SK-N-SH (cell line): ENCODE measurements around the gene ITM2B. TPM values are rescaled to one million over a fixed set of nuclear protein-coding genes. Genes with fewer than 3 reads are reported as not detected.

Source experiments
- CTCF ChIA-PET: fragments of 300-600, 350-600 bp; formaldehyde crosslinking; extraction: SDS; loops from one replicate; lab custom pipeline; 2021; lab: Yijun Ruan, JAX
- POLR2A ChIA-PET: fragments of 350-600 bp; sonication (Branson Sonifier 250); formaldehyde crosslinking; extraction: SDS; loops from one replicate; lab custom pipeline; 2020; ENCODE audit warnings: antibody characterized with exemption, inconsistent platforms; lab: Yijun Ruan, JAX
- DNase-seq: peaks from one replicate; pipeline ENCODE4 v3.0.0; 2012
- H2AFZ ChIP-seq: fragments of 200-600 bp; sonication (generic); 2 replicates; pipeline ENCODE4 v1.8.1; 2016; ENCODE audit warnings: antibody characterized with exemption, mild to moderate bottlenecking, low read depth
- H3F3A ChIP-seq: fragments of 200-600 bp; sonication (generic); replicated peaks from 2 replicates; pipeline ENCODE3; 2016; ENCODE audit warnings: antibody characterized with exemption, mild to moderate bottlenecking; ENCODE audit not compliant: insufficient read depth
- H3K27ac ChIP-seq, 2 experiments: fragments of 200-500 bp in 1 of 2; fragments of 200-600 bp in 1 of 2; sonication (Bioruptor generic) in 1 of 2; sonication (generic), shearing (Covaris generic) in 1 of 2; 2 replicates each; pipeline versions ENCODE4 v1.5.1 to v1.6.1; 2014 to 2016; ENCODE audit warnings: low read depth in 2 of 2, inconsistent platforms in 1 of 2, low read length in 1 of 2, mild to moderate bottlenecking in 1 of 2, mixed read lengths in 1 of 2
- H3K27me3 ChIP-seq: fragments of 200-600 bp; sonication (generic), shearing (Covaris generic); 2 replicates; pipeline ENCODE4 v1.6.1; 2016; ENCODE audit warnings: mixed run types; ENCODE audit not compliant: insufficient read depth
- H3K36me3 ChIP-seq, 2 experiments: fragments of 200-500 bp in 1 of 2; fragments of 200-600 bp in 1 of 2; sonication (Bioruptor generic) in 1 of 2; sonication (generic) in 1 of 2; replicated peaks in 1 of 2; 2 replicates each; pipeline versions ENCODE3 to v1.5.1; 2014 to 2016; ENCODE audit warnings: low read length in 1 of 2, mild to moderate bottlenecking in 1 of 2; ENCODE audit not compliant: insufficient read depth in 2 of 2, control insufficient read depth in 1 of 2
- H3K4me1 ChIP-seq, 2 experiments: fragments of 200-500 bp in 1 of 2; fragments of 200-600 bp in 1 of 2; sonication (Bioruptor generic) in 1 of 2; sonication (generic), shearing (Covaris generic) in 1 of 2; 2 replicates each; pipeline versions ENCODE4 v1.5.1 to v1.6.1; 2014 to 2016; ENCODE audit warnings: low read depth in 1 of 2, low read length in 1 of 2, mixed run types in 1 of 2; ENCODE audit not compliant: insufficient read depth in 2 of 2, control insufficient read depth in 1 of 2
- H3K4me2 ChIP-seq: fragments of 200-600 bp; sonication (generic), shearing (Covaris generic); 2 replicates; pipeline ENCODE4 v1.6.1; 2017; ENCODE audit warnings: mixed run types
- H3K4me3 ChIP-seq, 2 experiments: fragments of 200-500 bp in 1 of 2; fragments of 200-600 bp in 1 of 2; sonication (Bioruptor generic) in 1 of 2; sonication (generic), shearing (Covaris generic) in 1 of 2; 2 replicates each; pipeline versions ENCODE4 v1.5.1 to v1.8.1; 2014 to 2016; ENCODE audit warnings: low read depth in 2 of 2, inconsistent platforms in 1 of 2, low read length in 1 of 2, mild to moderate bottlenecking in 1 of 2, mixed read lengths in 1 of 2, moderate library complexity in 1 of 2
- H3K79me2 ChIP-seq: fragments of 200-600 bp; sonication (generic); 2 replicates; pipeline ENCODE4 v1.8.1; 2017; ENCODE audit warnings: mild to moderate bottlenecking; ENCODE audit not compliant: insufficient read depth
- H3K9ac ChIP-seq: fragments of 200-600 bp; sonication (generic); 2 replicates; pipeline ENCODE4 v1.6.1; 2017; ENCODE audit warnings: mixed run types
- H3K9me2 ChIP-seq: fragments of 200-600 bp; sonication (generic); 2 replicates; pipeline ENCODE4 v1.6.1; 2017; ENCODE audit warnings: mixed run types
- H3K9me3 ChIP-seq: fragments of 200-600 bp; sonication (generic); 2 replicates; pipeline ENCODE4 v1.6.1; 2017; ENCODE audit warnings: mixed run types, mild to moderate bottlenecking, moderate library complexity
- H4K20me1 ChIP-seq: fragments of 200-600 bp; sonication (generic); 2 replicates; pipeline ENCODE4 v1.6.1; 2017; ENCODE audit warnings: mild to moderate bottlenecking, mixed run types; ENCODE audit not compliant: insufficient read depth
- ELF1 ChIP-seq: IDR thresholded peaks from 2 replicates; pipeline ENCODE4 v1.4.0; 2012
- EP300 ChIP-seq, 2 experiments: IDR thresholded peaks; 2 replicates each; pipeline versions ENCODE4 v1.4.0 to v1.6.1; 2012; ENCODE audit warnings: borderline replicate concordance in 1 of 2, low read depth in 1 of 2, low read length in 1 of 2
- EZH2phosphoT487 ChIP-seq: fragments of 200-600 bp; sonication (generic); IDR thresholded peaks from 2 replicates; pipeline ENCODE4 v1.6.1; 2017; ENCODE audit warnings: low read depth, mixed run types, mild to moderate bottlenecking, antibody characterized with exemption, moderate library complexity, borderline replicate concordance
- MEF2A ChIP-seq: IDR thresholded peaks from 2 replicates; pipeline ENCODE4 v1.4.0; 2012; ENCODE audit warnings: low read depth, borderline replicate concordance
- MXI1 ChIP-seq: IDR thresholded peaks from 2 replicates; pipeline ENCODE4 v1.6.1; 2012; ENCODE audit warnings: mild to moderate bottlenecking, low read depth, low read length, improper control_type of control experiment
- PBX3 ChIP-seq: IDR thresholded peaks from 2 replicates; pipeline ENCODE4; 2012
- POLR2AphosphoS5 ChIP-seq: IDR thresholded peaks from 2 replicates; pipeline ENCODE4 v1.6.1; 2012; ENCODE audit warnings: low read depth, low read length
- RAD21 ChIP-seq: IDR thresholded peaks from 2 replicates; pipeline ENCODE4 v1.6.1; 2012; ENCODE audit warnings: mild to moderate bottlenecking, low read length
- RCOR1 ChIP-seq: fragments of 150-350 bp; IDR thresholded peaks from 2 replicates; pipeline ENCODE4 v1.6.1; 2017; ENCODE audit warnings: antibody characterized with exemption, low read length
- RFX5 ChIP-seq: IDR thresholded peaks from 2 replicates; pipeline ENCODE4 v1.6.1; 2012; ENCODE audit warnings: mild to moderate bottlenecking, improper control_type of control experiment, low read length
- SIN3A ChIP-seq: IDR thresholded peaks from 2 replicates; pipeline ENCODE4 v1.6.1; 2012; ENCODE audit warnings: low read depth, mild to moderate bottlenecking, low read length, moderate library complexity, borderline replicate concordance
- TCF12 ChIP-seq: IDR thresholded peaks from 2 replicates; pipeline ENCODE4 v1.4.0; 2012
- USF1 ChIP-seq: IDR thresholded peaks from 2 replicates; pipeline ENCODE4 v1.4.0; 2012; ENCODE audit warnings: low read depth, borderline replicate concordance
- USF2 ChIP-seq: fragments of 150-350 bp; IDR thresholded peaks from 2 replicates; pipeline ENCODE4 v1.6.1; 2017; ENCODE audit warnings: antibody characterized with exemption, low read length, low read depth, borderline replicate concordance
- YY1 ChIP-seq: IDR thresholded peaks from 2 replicates; pipeline ENCODE4 v1.4.0; 2012; ENCODE audit warnings: low read depth, mild to moderate bottlenecking
- ZBTB33 ChIP-seq: IDR thresholded peaks from 2 replicates; pipeline ENCODE4 v1.4.0; 2012; ENCODE audit warnings: low read depth, borderline replicate concordance
- WGBS: methylation state at CpG from one replicate; pipeline ENCODE4 v1.1.6; 2017; ENCODE audit warnings: low lambda C conversion rate; 5-methylcytosine and 5-hydroxymethylcytosine counted together
- polyA plus RNA-seq, 3 experiments: library from polyadenylated mRNA; depleted of rRNA; stranded (reverse); fragments of >200 nt; gene quantifications; 2 replicates each; pipeline ENCODE4 v1.2.3, GENCODE V29; 2012

The ITM2B gene
- polyA plus RNA-seq, 1 of the 3 experiments (the other 2 are of a cell fraction), result 184 TPM

- TF ChIP-seq EZH2phosphoT487 (no peak), EP300 (IDR thresholded peaks at IDR 0.05; ENCODE audit: borderline replicate concordance in 1 of 2, low read depth in 1 of 2, low read length in 1 of 2) (no peak), RFX5 (no peak), ZBTB33 (no peak), TCF12 (no peak), USF1 (no peak), MEF2A (no peak), USF2 (no peak), RAD21 (no peak), MXI1 (no peak), YY1 (no peak), PBX3 (no peak), ELF1 (no peak), POLR2AphosphoS5 (no peak), RCOR1 (no peak), SIN3A (no peak)
- Histone ChIP-seq H3K9ac (no peak overlapping the region), H3K36me3 (no peaks in the 10 kb centered on the region), H3K27me3 (no peaks in the 10 kb centered on the region; the same call in 1 of the 2 replicates), H3K4me2 (no peak overlapping the region), H3K4me3 (no peak overlapping the region), H3F3A (no peaks in the 10 kb centered on the region), H3K4me1 (no peaks in the 10 kb centered on the region), H3K9me2 (no peaks in the 10 kb centered on the region), H4K20me1 (no peaks in the 10 kb centered on the region), H2AFZ (no peak overlapping the region), H3K79me2 (no peaks in the 10 kb centered on the region), H3K9me3 (no peaks in the 10 kb centered on the region), H3K27ac (no peak overlapping the region)
- POLR2A ChIA-PET, result no interaction called here
- CTCF ChIA-PET, result interaction anchor here (1.1 kb wide), 1 partner anchor 34 kb away, joined by 4 read pairs; the partner anchor contains the start of gene ITM2B
- no peak for DNase-seq
- WGBS, result 48% methylated on average over 4 of the region's 4 CpGs
Measured at GRCh38 chr13:48199404-48199946, 33.5 kb upstream of the ITM2B start.
